ENCODE data around the gene PAM16. TPM values are rescaled to one million over a fixed set of nuclear protein-coding genes. Genes with fewer than 3 reads are reported as not detected.
A peak's percentile ranks its signal among the peaks of the same experiment; 100 is the strongest.

The PAM16 gene
- total and polyA plus RNA-seq, 2 of the 8 experiments (the other 6 are each of a cell fraction or from before 2014, with no cell fraction given): 78.3 to 198 TPM

DNA sequence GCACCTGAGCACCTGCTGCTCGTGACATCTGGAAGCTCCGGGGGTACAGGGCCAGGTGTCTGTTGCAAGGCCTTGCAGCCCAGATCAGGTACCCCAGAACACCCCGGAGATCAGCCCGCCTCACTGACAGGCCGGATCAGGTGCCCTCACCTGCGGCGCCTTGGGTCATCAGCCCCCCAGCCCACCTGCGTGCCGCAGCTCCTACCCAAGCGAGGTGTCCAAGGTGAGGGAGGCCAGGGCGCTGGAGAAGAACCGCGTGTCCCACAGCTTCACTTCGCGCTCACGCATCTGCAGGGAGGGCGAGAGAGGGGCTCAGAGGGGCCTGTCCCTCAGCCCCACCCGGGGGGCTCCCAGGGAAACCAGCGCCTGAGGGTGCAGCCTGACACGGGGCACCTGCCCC is 36.7 kb upstream of the PAM16 start:
- Histone ChIP-seq H3K9ac (replicated peaks in 1 of 4; ENCODE audit: extremely low read depth in 1 of 4, low read depth in 3 of 4, low read length in 3 of 4) (no peak overlapping the region), H3K27me3 (replicated peaks in 1 of 4; ENCODE audit: control insufficient read depth in 3 of 4, extremely low read depth in 1 of 4, insufficient read depth in 3 of 4, low read length in 3 of 4) (no peaks in the 10 kb centered on the region), H4K20me1 (replicated peaks in 1 of 2; ENCODE audit: control insufficient read depth in 1 of 2, insufficient read depth in 2 of 2, low read length in 2 of 2) (peaks cover 3 to 4% of the 10 kb centered on the region in 2 experiments), H2BK120ac (replicated peaks; ENCODE audit: low read depth, low read length) (peak overlapping the region; percentile 19), H4K5ac (ENCODE audit: insufficient read length, low read depth, low read length) (no peak overlapping the region), H3K18ac (ENCODE audit: extremely low read depth, low read length) (no peak overlapping the region), H2BK12ac (ENCODE audit: low read depth, low read length) (peak overlapping the region; percentile 87; the same call in 1 of the 2 replicates), H3K4me2 (ENCODE audit: insufficient read depth in 1 of 2, low read depth in 2 of 2, low read length in 2 of 2) (no peak overlapping the region), H3K4ac (replicated peaks; ENCODE audit: insufficient read length, low read depth, low read length) (peak overlapping the region; percentile 88), H3K23ac (ENCODE audit: insufficient read length) (no peak overlapping the region), H3K4me1 (replicated peaks in 1 of 4; ENCODE audit: control insufficient read depth in 3 of 4, insufficient read depth in 4 of 4, low read length in 3 of 4) (peaks cover 5 to 42% (median 36%) of the 10 kb centered on the region in 4 experiments), H3K79me2 (ENCODE audit: control insufficient read depth in 1 of 2, insufficient read depth in 2 of 2, low read length in 2 of 2) (no peaks in the 10 kb centered on the region), H3K27ac (ENCODE audit: low read depth, low read length) (no peak overlapping the region), H3K56ac (replicated peaks; ENCODE audit: insufficient read length, low read depth, low read length) (no peak overlapping the region), H4K8ac (ENCODE audit: extremely low read depth, insufficient read depth, low read length) (no peak overlapping the region), H3K4me3 (ENCODE audit: extremely low read depth in 1 of 4, insufficient read depth in 2 of 4, low read depth in 3 of 4, low read length in 4 of 4) (no peak overlapping the region), H2AFZ (ENCODE audit: low read length) (no peak overlapping the region), H2BK20ac (ENCODE audit: low read length) (no peak overlapping the region), H3K79me1 (ENCODE audit: low read depth, low read length) (no peaks in the 10 kb centered on the region), H2BK15ac (ENCODE audit: low read length) (no peak overlapping the region), H3K14ac (ENCODE audit: insufficient read length) (no peak overlapping the region), H4K91ac (replicated peaks; ENCODE audit: insufficient read length, low read length) (no peak overlapping the region), H3K23me2 (ENCODE audit: low read depth, low read length) (no peaks in the 10 kb centered on the region), H3K36me3 (ENCODE audit: control insufficient read depth in 2 of 4, insufficient read depth in 4 of 4, low read length in 3 of 4) (peaks cover 0 to 1% (median 0%) of the 10 kb centered on the region in 4 experiments; a peak in 1 of 8 replicates), H2BK5ac (ENCODE audit: low read depth, low read length) (no peak overlapping the region; the same call in 1 of the 2 replicates), H3K9me3 (ENCODE audit: insufficient read depth in 2 of 2, low read depth in 1 of 2, low read length in 1 of 2) (no peaks in the 10 kb centered on the region), H2AK5ac (ENCODE audit: low read depth, low read length) (no peak overlapping the region)
- DNase-seq (ENCODE audit: low read depth in 1 of 2, low spot score in 2 of 2) (peak in 1 of 2 experiments; percentile 47), FAIRE-seq (no peak)
- ChIA-PET CTCF (ENCODE audit: partially characterized antibody) (interaction anchor here (0.7 to 24.8 kb wide), 5 partner anchors 12 to 113 kb away, joined by 3 to 659 read pairs (median 123); no protein-coding TSS in a partner anchor), POLR2A (ENCODE audit: partially characterized antibody) (interaction anchor here (0.9 to 11.9 kb wide), 4 partner anchors 10 to 28 kb away, joined by 3 to 223 read pairs (median 4); no protein-coding TSS in a partner anchor)
- WGBS, 2 experiments (ENCODE audit: extremely low coverage in 1 of 2, insufficient coverage in 1 of 2, insufficient read length in 1 of 2, insufficient replicate concordance in 2 of 2, low coverage in 1 of 2, low lambda C conversion rate in 2 of 2, missing lambda C conversion rate in 1 of 2): 85% methylated on average over 20 of the region's 20 CpGs; no CpG with 5 or more reads in 1 of the 2 experiments
- no peak for TF ChIP-seq JUND (IDR thresholded peaks at IDR 0.05; ENCODE audit: low read length)
- TF ChIP-seq KDM1A (IDR thresholded peaks at IDR 0.05; ENCODE audit: borderline replicate concordance, low read length): no peak
- no peak for TF ChIP-seq EGR1 (IDR thresholded peaks at IDR 0.05; ENCODE audit: borderline replicate concordance, low read depth, low read length)
- TF ChIP-seq, protein P1, sequence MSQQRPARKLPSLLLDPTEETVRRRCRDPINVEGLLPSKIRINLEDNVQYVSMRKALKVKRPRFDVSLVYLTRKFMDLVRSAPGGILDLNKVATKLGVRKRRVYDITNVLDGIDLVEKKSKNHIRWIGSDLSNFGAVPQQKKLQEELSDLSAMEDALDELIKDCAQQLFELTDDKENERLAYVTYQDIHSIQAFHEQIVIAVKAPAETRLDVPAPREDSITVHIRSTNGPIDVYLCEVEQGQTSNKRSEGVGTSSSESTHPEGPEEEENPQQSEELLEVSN (IDR thresholded peaks at IDR 0.05): no peak
- TF ChIP-seq, protein P2, sequence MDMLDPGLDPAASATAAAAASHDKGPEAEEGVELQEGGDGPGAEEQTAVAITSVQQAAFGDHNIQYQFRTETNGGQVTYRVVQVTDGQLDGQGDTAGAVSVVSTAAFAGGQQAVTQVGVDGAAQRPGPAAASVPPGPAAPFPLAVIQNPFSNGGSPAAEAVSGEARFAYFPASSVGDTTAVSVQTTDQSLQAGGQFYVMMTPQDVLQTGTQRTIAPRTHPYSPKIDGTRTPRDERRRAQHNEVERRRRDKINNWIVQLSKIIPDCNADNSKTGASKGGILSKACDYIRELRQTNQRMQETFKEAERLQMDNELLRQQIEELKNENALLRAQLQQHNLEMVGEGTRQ (IDR thresholded peaks at IDR 0.05; ENCODE audit: low read length): no peak
- TF ChIP-seq HDAC2 (IDR thresholded peaks at IDR 0.05; ENCODE audit: borderline replicate concordance in 1 of 2, low read depth in 2 of 2, low read length in 2 of 2): no peak
- TF ChIP-seq TAF7 (optimal IDR thresholded peaks at IDR 0.05; ENCODE audit: borderline replicate concordance, low read depth, low read length): no peak
- TF ChIP-seq KDM4A (IDR thresholded peaks at IDR 0.05; ENCODE audit: low read depth, low read length, severe bottlenecking): no peak
- no peak for TF ChIP-seq POLR2A (IDR thresholded peaks at IDR 0.05; ENCODE audit: control extremely low read depth in 1 of 2, low read depth in 2 of 2, low read length in 2 of 2)
- no peak for TF ChIP-seq CBX5 (IDR thresholded peaks at IDR 0.05; ENCODE audit: low read depth, low read length)
- no peak for TF ChIP-seq EZH2 (IDR thresholded peaks at IDR 0.05; ENCODE audit: low read depth, low read length, severe bottlenecking)
